Lower lobe of right lung (tissue), 2 donors: Measurements from ENCODE around the gene OLA1. TPM values are rescaled to one million over a fixed set of nuclear protein-coding genes. Genes with fewer than 3 reads are reported as not detected.

ENCODE experiments used
- ATAC-seq, 2 donors: fragments of 200-7000 bp; cut with Tn5 transposase; one replicate each; pipeline ENCODE4 v1.9.1; 2020 to 2022; ENCODE audit warnings: mild to moderate bottlenecking in 2 of 2, moderate library complexity in 2 of 2
- DNase-seq: peaks from one replicate; pipeline ENCODE4 v3.0.0-alpha.2; 2020
- H3K27ac ChIP-seq: fragments of 200-600 bp; one replicate; pipeline ENCODE4 v1.8.0; 2022
- H3K27me3 ChIP-seq: fragments of 200-600 bp; one replicate; pipeline ENCODE4 v1.8.0; 2022; ENCODE audit warnings: low read depth
- H3K36me3 ChIP-seq: fragments of 200-600 bp; one replicate; pipeline ENCODE4 v1.8.0; 2022; ENCODE audit warnings: mild to moderate bottlenecking
- H3K4me1 ChIP-seq: fragments of 200-600 bp; one replicate; pipeline ENCODE4 v1.8.0; 2022
- H3K4me3 ChIP-seq: fragments of 200-600 bp; one replicate; pipeline ENCODE4 v1.8.0; 2022; ENCODE audit warnings: mild to moderate bottlenecking
- H3K9me3 ChIP-seq: fragments of 200-600 bp; one replicate; pipeline ENCODE4 v1.8.0; 2022
- intact Hi-C: fragments of 100-400 bp; cut with DNase I; formaldehyde crosslinking; loops from one replicate; pipeline ENCODE4 v1.11.0; 2022
- total RNA-seq: library from RNA; stranded (reverse); fragmentation: NEBNext Ultra II Directional; extraction: Animal tissue kit (Norgen Biotek cat#: 25700); gene quantifications from one replicate; pipeline ENCODE4 v1.2.1, GENCODE V29; 2021
- TF ChIP-seq, protein P1 (sequence below): fragments of 200-600 bp; IDR thresholded peaks from one replicate; pipeline ENCODE4 v1.8.0; 2022; ENCODE audit warnings: antibody characterized with exemption, mild to moderate bottlenecking
- donor health status: DM: no; HTN: yes; CAD: no; lungs with severe emphysema.

OLA1 gene
- total RNA-seq, 1 donor from 2014 or later = 49.8 TPM

DNA sequence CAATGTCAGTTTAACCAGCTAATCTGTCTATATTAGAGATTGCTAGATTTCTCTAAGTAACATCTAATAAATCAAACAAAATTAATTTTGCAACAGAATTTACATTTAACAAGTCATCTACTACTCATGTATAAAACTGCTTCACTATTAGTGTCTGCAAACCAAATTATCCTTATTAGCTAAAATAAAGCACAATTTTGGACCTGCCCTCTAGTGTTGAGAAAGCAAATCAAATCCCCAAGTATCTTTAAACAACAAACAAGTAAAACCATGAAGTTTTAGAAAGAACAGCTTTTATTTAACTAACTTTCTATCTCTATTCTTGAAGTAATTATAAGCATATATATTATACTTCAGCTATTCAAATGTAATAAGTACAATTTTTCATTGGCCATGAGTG, 170.1 kb downstream of the OLA1 start:
- TF ChIP-seq, protein P1, sequence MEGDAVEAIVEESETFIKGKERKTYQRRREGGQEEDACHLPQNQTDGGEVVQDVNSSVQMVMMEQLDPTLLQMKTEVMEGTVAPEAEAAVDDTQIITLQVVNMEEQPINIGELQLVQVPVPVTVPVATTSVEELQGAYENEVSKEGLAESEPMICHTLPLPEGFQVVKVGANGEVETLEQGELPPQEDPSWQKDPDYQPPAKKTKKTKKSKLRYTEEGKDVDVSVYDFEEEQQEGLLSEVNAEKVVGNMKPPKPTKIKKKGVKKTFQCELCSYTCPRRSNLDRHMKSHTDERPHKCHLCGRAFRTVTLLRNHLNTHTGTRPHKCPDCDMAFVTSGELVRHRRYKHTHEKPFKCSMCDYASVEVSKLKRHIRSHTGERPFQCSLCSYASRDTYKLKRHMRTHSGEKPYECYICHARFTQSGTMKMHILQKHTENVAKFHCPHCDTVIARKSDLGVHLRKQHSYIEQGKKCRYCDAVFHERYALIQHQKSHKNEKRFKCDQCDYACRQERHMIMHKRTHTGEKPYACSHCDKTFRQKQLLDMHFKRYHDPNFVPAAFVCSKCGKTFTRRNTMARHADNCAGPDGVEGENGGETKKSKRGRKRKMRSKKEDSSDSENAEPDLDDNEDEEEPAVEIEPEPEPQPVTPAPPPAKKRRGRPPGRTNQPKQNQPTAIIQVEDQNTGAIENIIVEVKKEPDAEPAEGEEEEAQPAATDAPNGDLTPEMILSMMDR = peak; percentile 41
- no peak for ATAC-seq

DNA sequence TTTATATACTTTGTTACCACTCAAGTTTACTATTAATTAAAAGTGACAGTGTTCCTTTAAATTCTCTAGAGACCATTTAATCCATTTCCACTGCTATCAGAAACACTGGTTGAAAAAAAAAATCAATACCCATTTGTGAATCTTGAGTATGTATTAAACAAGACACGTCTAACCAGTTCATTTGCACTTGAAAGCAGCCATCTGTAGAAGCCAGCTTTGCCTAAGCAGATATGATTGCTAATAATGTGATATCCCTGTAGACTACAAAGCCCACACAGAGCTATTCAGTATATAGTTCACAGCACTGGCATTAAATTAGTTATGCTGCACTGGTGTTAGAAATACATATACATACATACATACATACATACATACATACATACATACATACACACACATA, 171.4 kb downstream of the OLA1 start:
- Histone ChIP-seq H3K36me3 (no peaks in the 10 kb centered on the region), H3K27ac (no peak overlapping the region), H3K4me1 (no peaks in the 10 kb centered on the region), H3K27me3 (no peaks in the 10 kb centered on the region), H3K4me3 (no peak overlapping the region), H3K9me3 (no peaks in the 10 kb centered on the region)
- DNase-seq = no peak
- intact Hi-C loops = no loop called here
- no peak for ATAC-seq
- TF ChIP-seq, protein P1 = no peak

More for the DNA sequence above, 170.1 kb downstream of the OLA1 start:
- DNase-seq = no peak
- Histone ChIP-seq H3K4me3 (no peak overlapping the region), H3K36me3 (no peaks in the 10 kb centered on the region), H3K27me3 (no peaks in the 10 kb centered on the region), H3K9me3 (no peaks in the 10 kb centered on the region), H3K4me1 (no peaks in the 10 kb centered on the region), H3K27ac (no peak overlapping the region)
- intact Hi-C loops = no loop called here

DNA sequence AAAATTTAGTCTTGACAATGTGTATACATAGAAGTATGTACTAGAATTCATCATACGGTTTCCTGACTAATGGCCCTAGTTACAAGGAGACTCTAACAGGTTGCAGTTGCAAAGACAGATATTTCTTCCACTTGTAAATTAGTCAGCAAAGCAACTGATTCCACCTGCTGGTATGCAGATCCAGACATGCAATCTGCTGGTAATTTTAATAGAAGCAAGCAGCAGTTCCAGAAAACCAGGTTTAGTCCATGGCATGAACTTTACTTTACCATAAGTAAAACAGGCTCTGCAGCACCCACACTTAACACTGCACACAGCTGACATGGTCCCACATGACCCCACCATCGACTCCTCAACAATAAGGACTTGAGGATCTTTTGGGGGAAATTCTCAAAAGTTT, 172.3 kb downstream of the OLA1 start:
- ATAC-seq (no peak), DNase-seq (no peak)
- Histone ChIP-seq H3K27ac (no peak overlapping the region), H3K4me1 (no peaks in the 10 kb centered on the region), H3K9me3 (no peaks in the 10 kb centered on the region), H3K36me3 (no peaks in the 10 kb centered on the region), H3K27me3 (no peaks in the 10 kb centered on the region), H3K4me3 (no peak overlapping the region)
- intact Hi-C loops = no loop called here
- TF ChIP-seq, protein P1 = no peak

DNA sequence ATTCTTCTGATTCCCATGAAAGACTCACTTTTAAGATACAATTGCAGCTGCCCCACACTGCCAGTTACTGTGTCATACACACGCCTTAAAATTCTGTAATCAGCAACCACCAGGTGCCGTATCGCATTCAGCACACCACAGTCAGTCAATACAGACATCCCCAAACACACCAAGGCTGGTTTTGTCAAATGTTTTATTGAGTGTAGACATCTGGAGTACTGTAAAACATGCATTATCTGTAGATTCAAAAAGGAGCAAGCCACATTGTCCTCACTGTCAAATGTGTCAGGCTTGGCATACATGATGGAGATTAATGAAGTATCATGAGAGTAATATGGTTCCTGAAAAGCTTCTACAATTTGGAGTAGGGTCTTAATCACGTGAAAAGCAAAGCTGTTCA, 173.5 kb downstream of the OLA1 start:
- Histone ChIP-seq H3K4me3 (no peak overlapping the region), H3K9me3 (no peaks in the 10 kb centered on the region), H3K27me3 (no peaks in the 10 kb centered on the region), H3K4me1 (no peaks in the 10 kb centered on the region), H3K36me3 (no peaks in the 10 kb centered on the region), H3K27ac (no peak overlapping the region)
- DNase-seq (no peak), ATAC-seq (no peak)
- intact Hi-C loops = no loop called here
- TF ChIP-seq, protein P1 = no peak

DNA sequence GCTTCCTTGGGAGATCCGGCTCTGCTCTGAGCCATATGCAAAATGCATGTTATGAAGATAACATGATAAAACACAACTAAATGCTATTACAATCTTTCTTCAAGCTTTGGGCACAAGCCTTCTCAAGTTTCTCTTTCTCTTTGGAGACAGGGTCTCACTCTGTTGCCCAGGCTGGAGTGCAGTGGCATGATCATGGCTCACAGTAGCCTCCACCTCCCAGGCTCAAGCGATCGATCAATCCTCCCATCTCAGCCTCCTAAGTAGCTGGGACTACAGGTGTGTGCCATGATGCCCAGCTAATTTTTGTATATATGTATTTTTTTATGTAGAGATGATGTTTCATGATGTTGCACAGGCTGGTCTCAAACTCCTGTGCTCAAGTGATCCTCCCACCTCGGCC, 175.5 kb downstream of the OLA1 start:
- intact Hi-C loops = no loop called here
- no peak overlapping the region for H3K27ac ChIP-seq

More for the DNA sequence above, 175.5 kb downstream of the OLA1 start:
- TF ChIP-seq, protein P1 = no peak
- H3K9me3 ChIP-seq = no peaks in the 10 kb centered on the region
- H3K36me3 ChIP-seq = no peaks in the 10 kb centered on the region
- no peak for DNase-seq
- no peak overlapping the region for H3K4me3 ChIP-seq
- no peaks in the 10 kb centered on the region for H3K27me3 ChIP-seq
- ATAC-seq = no peak
- no peaks in the 10 kb centered on the region for H3K4me1 ChIP-seq
